ENCODE measurements around the gene DNAJB13. TPM values are rescaled to one million over a fixed set of nuclear protein-coding genes. Genes with fewer than 3 reads are reported as not detected.

Gene DNAJB13
- total RNA-seq, 2 donors from 2014 or later = not detected

- no peak for DNase-seq (ENCODE audit: low spot score)
- Histone ChIP-seq H3K4me3 (no peak overlapping the region), H3K27ac (no peak overlapping the region), H3K36me3 (no peaks in the 10 kb centered on the region), H3K9me3 (no peaks in the 10 kb centered on the region), H3K27me3 (no peaks in the 10 kb centered on the region), H3K4me1 (no peaks in the 10 kb centered on the region)
- no peak for TF ChIP-seq CTCF (IDR thresholded peaks at IDR 0.05)
These were observed 45.4 kb downstream of the DNAJB13 start for GRCh38 chr11:73996161-73996747.

GRCh38 chr11:73997120-73997770 lies 46.4 kb downstream of the DNAJB13 start:
- Histone ChIP-seq H3K9me3 (no peaks in the 10 kb centered on the region), H3K27me3 (no peaks in the 10 kb centered on the region), H3K4me3 (no peak overlapping the region), H3K4me1 (no peaks in the 10 kb centered on the region), H3K27ac (no peak overlapping the region), H3K36me3 (no peaks in the 10 kb centered on the region)
- no peak for TF ChIP-seq CTCF (IDR thresholded peaks at IDR 0.05)
- DNase-seq (ENCODE audit: low spot score) = no peak

- peaks cover 15% of the 10 kb centered on the region for H3K36me3 ChIP-seq
- TF ChIP-seq CTCF (IDR thresholded peaks at IDR 0.05) = no peak
- no peaks in the 10 kb centered on the region for H3K9me3 ChIP-seq
- no peak for DNase-seq (ENCODE audit: low spot score)
- no peaks in the 10 kb centered on the region for H3K4me1 ChIP-seq
- no peak overlapping the region for H3K27ac ChIP-seq
- H3K4me3 ChIP-seq = no peak overlapping the region
- no peaks in the 10 kb centered on the region for H3K27me3 ChIP-seq
These were observed 48.2 kb downstream of the DNAJB13 start for GRCh38 chr11:73998846-73999575.

GRCh38 chr11:73999581-74000306 lies 48.9 kb downstream of the DNAJB13 start:
- Histone ChIP-seq H3K9me3 (no peaks in the 10 kb centered on the region), H3K4me1 (no peaks in the 10 kb centered on the region), H3K36me3 (peaks cover 20% of the 10 kb centered on the region), H3K4me3 (no peak overlapping the region), H3K27ac (no peak overlapping the region), H3K27me3 (no peaks in the 10 kb centered on the region)
- TF ChIP-seq CTCF (IDR thresholded peaks at IDR 0.05) = no peak
- no peak for DNase-seq (ENCODE audit: low spot score)

- H3K9me3 ChIP-seq = no peaks in the 10 kb centered on the region
- no peak overlapping the region for H3K4me3 ChIP-seq
- no peaks in the 10 kb centered on the region for H3K27me3 ChIP-seq
- no peak overlapping the region for H3K27ac ChIP-seq
- TF ChIP-seq CTCF (IDR thresholded peaks at IDR 0.05) = no peak
- H3K36me3 ChIP-seq = peaks cover 20% of the 10 kb centered on the region
- no peaks in the 10 kb centered on the region for H3K4me1 ChIP-seq
- no peak for DNase-seq (ENCODE audit: low spot score)
These were observed 49.7 kb downstream of the DNAJB13 start for GRCh38 chr11:74000307-74001133.
